Astrocyte (in vitro differentiated cells and primary cell): Measurements from ENCODE around the gene MGAT5.

ENCODE experiments used
- EZH2 ChIP-seq: IDR thresholded peaks from 2 replicates; pipeline ENCODE4 v1.6.1; 2012; ENCODE audit warnings: mild to moderate bottlenecking, low read length, inconsistent platforms; ENCODE audit not compliant: insufficient read depth
- TF ChIP-seq, protein P1 (sequence below): IDR thresholded peaks from 2 replicates; pipeline ENCODE4 v1.5.1; 2011; ENCODE audit warnings: low read depth, mild to moderate bottlenecking, inconsistent platforms, low read length, moderate library complexity; ENCODE audit not compliant: insufficient read depth

DNA sequence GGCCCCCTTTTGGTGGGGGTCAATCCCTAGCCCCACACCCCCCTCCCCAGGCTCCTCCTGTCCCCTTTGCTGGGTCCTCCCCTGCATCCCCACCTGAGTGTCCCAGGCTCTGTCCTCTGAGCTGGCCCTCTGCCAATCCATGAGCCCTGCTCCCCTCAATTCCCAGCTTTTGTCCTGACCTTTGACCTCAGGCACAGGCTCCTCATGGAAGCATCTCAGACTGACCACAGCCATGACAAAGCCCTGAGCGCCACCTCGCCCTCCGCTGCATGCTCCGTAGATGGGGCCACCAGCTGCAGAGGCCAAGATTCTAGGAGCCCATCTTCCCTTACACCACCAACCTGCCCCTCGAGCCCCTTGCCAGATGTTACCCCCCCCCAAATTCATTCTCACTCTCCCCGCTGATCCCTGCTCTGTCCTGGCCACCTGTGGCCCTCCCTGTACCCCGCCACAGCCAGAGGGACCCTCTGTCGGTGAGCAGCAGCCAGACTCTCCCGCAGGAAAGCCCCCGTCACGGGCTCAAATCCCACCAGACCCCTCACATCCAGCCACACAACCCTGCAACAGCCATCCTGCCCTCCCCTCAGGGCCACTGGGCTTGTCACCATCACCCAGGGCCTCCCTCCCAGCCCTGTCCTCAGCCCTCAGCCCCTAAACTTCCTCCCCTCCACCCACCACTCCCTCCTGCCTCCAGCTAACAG, 206.0 kb downstream of the MGAT5 start:
- TF ChIP-seq, protein P1, sequence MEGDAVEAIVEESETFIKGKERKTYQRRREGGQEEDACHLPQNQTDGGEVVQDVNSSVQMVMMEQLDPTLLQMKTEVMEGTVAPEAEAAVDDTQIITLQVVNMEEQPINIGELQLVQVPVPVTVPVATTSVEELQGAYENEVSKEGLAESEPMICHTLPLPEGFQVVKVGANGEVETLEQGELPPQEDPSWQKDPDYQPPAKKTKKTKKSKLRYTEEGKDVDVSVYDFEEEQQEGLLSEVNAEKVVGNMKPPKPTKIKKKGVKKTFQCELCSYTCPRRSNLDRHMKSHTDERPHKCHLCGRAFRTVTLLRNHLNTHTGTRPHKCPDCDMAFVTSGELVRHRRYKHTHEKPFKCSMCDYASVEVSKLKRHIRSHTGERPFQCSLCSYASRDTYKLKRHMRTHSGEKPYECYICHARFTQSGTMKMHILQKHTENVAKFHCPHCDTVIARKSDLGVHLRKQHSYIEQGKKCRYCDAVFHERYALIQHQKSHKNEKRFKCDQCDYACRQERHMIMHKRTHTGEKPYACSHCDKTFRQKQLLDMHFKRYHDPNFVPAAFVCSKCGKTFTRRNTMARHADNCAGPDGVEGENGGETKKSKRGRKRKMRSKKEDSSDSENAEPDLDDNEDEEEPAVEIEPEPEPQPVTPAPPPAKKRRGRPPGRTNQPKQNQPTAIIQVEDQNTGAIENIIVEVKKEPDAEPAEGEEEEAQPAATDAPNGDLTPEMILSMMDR = no peak
- no peak for TF ChIP-seq EZH2
